CD1c-positive myeloid dendritic cell (primary cell): Measurements from ENCODE around the gene NPIPA2.
"Not testable (repeated sequence)": the region's sequence is repeated elsewhere in the genome, so short reads cannot be mapped to it uniquely, and the experiment has no call there.

Experiments
- DNase-seq: peaks from one replicate; pipeline ENCODE4 v3.0.0-alpha.2; 2016; ENCODE audit errors: extremely low spot score

Gene NPIPA2

GRCh38 chr16:14742273-14743128 lies at the start of gene NPIPA2:
NPIPA2 (plus strand) TSS chr16:14742533; CDS start chr16:14748066, 5,533 bp downstream.
- not testable (repeated sequence) for DNase-seq

- DNase-seq, result not testable (repeated sequence)
Observed at GRCh38 chr16:14694129-14694528, 48.2 kb upstream of the NPIPA2 start, which contains the start of gene PLA2G10. PLA2G10 (minus strand) TSS chr16:14694308; CDS start chr16:14694229, 79 bp downstream.

GRCh38 chr16:14701859-14702258 lies 40.5 kb upstream of the NPIPA2 start:
- DNase-seq, result not testable (repeated sequence)

- not testable (repeated sequence) for DNase-seq
Observed at GRCh38 chr16:14702672-14703071, 39.7 kb upstream of the NPIPA2 start.

- DNase-seq, result not testable (repeated sequence)
Observed at GRCh38 chr16:14703156-14704011, 38.9 kb upstream of the NPIPA2 start, which contains the start of gene NPIPA3. NPIPA3 (plus strand) TSS chr16:14703411; CDS start chr16:14708944, 5,533 bp downstream.

GRCh38 chr16:14733233-14733632 lies 9.1 kb upstream of the NPIPA2 start:
- DNase-seq, result not testable (repeated sequence)

GRCh38 chr16:14740832-14741385 lies 1.4 kb upstream of the NPIPA2 start:
- DNase-seq, result not testable (repeated sequence)

GRCh38 chr16:14741794-14742193 lies 539 bp upstream of the NPIPA2 start:
- DNase-seq, result not testable (repeated sequence)

- DNase-seq, result not testable (repeated sequence)
Observed at GRCh38 chr16:14773654-14774053, 31.3 kb downstream of the NPIPA2 start.

GRCh38 chr16:14775624-14776023 lies 33.3 kb downstream of the NPIPA2 start:
- not testable (repeated sequence) for DNase-seq

GRCh38 chr16:14776763-14777162 lies 34.4 kb downstream of the NPIPA2 start:
- not testable (repeated sequence) for DNase-seq

GRCh38 chr16:14779368-14779877 lies 37.1 kb downstream of the NPIPA2 start:
- DNase-seq, result not testable (repeated sequence)

GRCh38 chr16:14786180-14786579 lies 43.8 kb downstream of the NPIPA2 start:
- DNase-seq, result not testable (repeated sequence)

GRCh38 chr16:14789577-14789976 lies 47.2 kb downstream of the NPIPA2 start:
- DNase-seq, result not testable (repeated sequence)

GRCh38 chr16:14790320-14790956 lies 48.1 kb downstream of the NPIPA2 start:
- DNase-seq, result not testable (repeated sequence)

GRCh38 chr16:14792914-14793313 lies 50.6 kb downstream of the NPIPA2 start:
- not testable (repeated sequence) for DNase-seq

- not testable (repeated sequence) for DNase-seq
Observed at GRCh38 chr16:14797558-14797957, 55.2 kb downstream of the NPIPA2 start.

- DNase-seq, result not testable (repeated sequence)
Observed at GRCh38 chr16:14803577-14803976, 61.2 kb downstream of the NPIPA2 start.

- DNase-seq, result not testable (repeated sequence)
Observed at GRCh38 chr16:14807184-14807678, 64.9 kb downstream of the NPIPA2 start.

- not testable (repeated sequence) for DNase-seq
Observed at GRCh38 chr16:14813890-14814289, 71.6 kb downstream of the NPIPA2 start.
